ENCODE measurements around the gene PPP1R12A.
A peak's percentile ranks its signal among the peaks of the same experiment; 100 is the strongest.
"Not testable (repeated sequence)": the region's sequence is repeated elsewhere in the genome, so short reads cannot be mapped to it uniquely, and the experiment has no call there.

Gene PPP1R12A

GRCh38 chr12:79891506-79892162 lies 43.3 kb downstream of the PPP1R12A start:
- DNase-seq (ENCODE audit: low read depth): no peak

- DNase-seq (ENCODE audit: low read depth): no peak
These were observed 47.0 kb downstream of the PPP1R12A start for GRCh38 chr12:79887890-79888289.

GRCh38 chr12:79886917-79887519 lies 47.9 kb downstream of the PPP1R12A start:
- peak; percentile 30 for DNase-seq (ENCODE audit: low read depth)

- DNase-seq (ENCODE audit: low read depth): no peak
These were observed 48.9 kb downstream of the PPP1R12A start for GRCh38 chr12:79885911-79886490.

GRCh38 chr12:79884401-79885006 lies 50.4 kb downstream of the PPP1R12A start:
- no peak for DNase-seq (ENCODE audit: low read depth)

GRCh38 chr12:79883216-79883615 lies 51.7 kb downstream of the PPP1R12A start:
- no peak for DNase-seq (ENCODE audit: low read depth)

GRCh38 chr12:79881351-79881750 lies 53.5 kb downstream of the PPP1R12A start:
- no peak for DNase-seq (ENCODE audit: low read depth)

- not testable (repeated sequence) for DNase-seq (ENCODE audit: low read depth)
These were observed 56.4 kb downstream of the PPP1R12A start for GRCh38 chr12:79878506-79878905.

GRCh38 chr12:79877246-79877645 lies 57.7 kb downstream of the PPP1R12A start:
- no peak for DNase-seq (ENCODE audit: low read depth)

- DNase-seq (ENCODE audit: low read depth): no peak
These were observed 60.2 kb downstream of the PPP1R12A start for GRCh38 chr12:79874665-79875064.

GRCh38 chr12:79873201-79873600 lies 61.7 kb downstream of the PPP1R12A start:
- DNase-seq (ENCODE audit: low read depth): no peak

GRCh38 chr12:79871621-79872020 lies 63.3 kb downstream of the PPP1R12A start:
- no peak for DNase-seq (ENCODE audit: low read depth)

GRCh38 chr12:79870916-79871315 lies 64.0 kb downstream of the PPP1R12A start:
- DNase-seq (ENCODE audit: low read depth): no peak

GRCh38 chr12:79859646-79860045 lies 75.3 kb downstream of the PPP1R12A start:
- no peak for DNase-seq (ENCODE audit: low read depth)

- no peak for DNase-seq (ENCODE audit: low read depth)
These were observed 76.4 kb downstream of the PPP1R12A start for GRCh38 chr12:79858518-79858917.

- no peak for DNase-seq (ENCODE audit: low read depth)
These were observed 77.2 kb downstream of the PPP1R12A start for GRCh38 chr12:79857675-79858074.

- DNase-seq (ENCODE audit: low read depth): no peak
These were observed 84.1 kb downstream of the PPP1R12A start for GRCh38 chr12:79850610-79851299.

GRCh38 chr12:79848339-79848738 lies 86.6 kb downstream of the PPP1R12A start:
- DNase-seq (ENCODE audit: low read depth): no peak

GRCh38 chr12:79847417-79847816 lies 87.5 kb downstream of the PPP1R12A start:
- no peak for DNase-seq (ENCODE audit: low read depth)

GRCh38 chr12:79844693-79845092 lies 90.2 kb downstream of the PPP1R12A start:
- DNase-seq (ENCODE audit: low read depth): peak; percentile 14

- no peak for DNase-seq (ENCODE audit: low read depth)
These were observed 90.9 kb downstream of the PPP1R12A start for GRCh38 chr12:79843978-79844377.

GRCh38 chr12:79842630-79843029 lies 92.3 kb downstream of the PPP1R12A start:
- no peak for DNase-seq (ENCODE audit: low read depth)

- no peak for DNase-seq (ENCODE audit: low read depth)
These were observed 93.0 kb downstream of the PPP1R12A start for GRCh38 chr12:79841878-79842265.

All from GM04504 (cell line).